Gastrocnemius medialis (tissue), 4 donors: ENCODE data around the gene RAB3D.

Source experiments
- POLR2A ChIP-seq, 2 donors: fragments of 450-650 bp; IDR thresholded peaks; one replicate each; pipeline ENCODE4 v1.6.1; 2017; ENCODE audit warnings: antibody characterized with exemption in 2 of 2, mild to moderate bottlenecking in 2 of 2, moderate library complexity in 2 of 2
- TF ChIP-seq, protein P1 (sequence below), 5 experiments: fragments of 450-650 bp in 3 of 5; fragments of 200-600 bp in 2 of 5; sonication (generic) in 2 of 5; IDR thresholded peaks in 4 of 5; conservative IDR thresholded peaks in 1 of 5; 1 replicate in 4 of 5; 2 replicates in 1 of 5; pipeline ENCODE4 v1.5.1; 2016 to 2019; ENCODE audit warnings: antibody characterized with exemption in 5 of 5, mild to moderate bottlenecking in 3 of 5, moderate library complexity in 3 of 5

DNA sequence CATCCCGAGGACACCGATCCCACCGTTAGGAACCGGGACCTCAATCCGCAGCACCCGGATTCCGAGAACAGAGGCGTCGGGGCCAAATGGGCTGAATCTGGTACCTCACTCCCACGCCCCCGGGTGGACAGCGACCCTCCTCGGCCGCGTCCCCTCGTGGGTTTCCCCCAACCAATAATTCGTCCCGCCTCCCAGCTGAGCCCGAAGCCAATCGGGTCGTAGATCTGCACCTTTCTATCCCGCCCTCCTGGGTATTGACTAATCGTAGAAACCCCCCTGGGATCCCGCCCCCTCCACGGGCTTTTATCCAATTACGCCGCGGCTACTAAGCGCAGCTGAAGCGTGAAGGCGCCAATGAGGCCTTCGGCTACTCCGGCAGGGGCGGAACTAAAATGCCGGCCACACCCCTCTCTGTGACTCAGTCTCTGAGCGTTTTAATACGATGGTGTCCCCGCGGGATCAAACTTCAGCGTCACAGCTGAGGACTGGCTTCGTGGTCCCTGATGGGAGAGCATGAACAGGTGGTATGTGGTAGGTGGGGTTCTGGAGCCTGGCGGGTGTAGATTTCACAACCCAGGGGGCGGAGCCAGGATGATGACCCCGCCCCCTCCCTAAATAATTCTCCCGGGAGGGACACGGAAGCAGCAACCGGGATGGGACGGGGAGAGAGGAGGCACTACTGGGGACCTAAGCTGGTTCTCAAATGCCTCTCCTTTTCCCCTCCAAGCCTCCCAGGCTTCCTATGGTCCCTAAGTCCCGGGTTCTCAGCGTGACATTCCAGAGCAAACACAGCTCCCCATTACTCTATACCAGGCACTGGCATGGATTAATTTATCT lies 6.9 kb upstream of the RAB3D start, which contains the start of the genes CCDC159 and TMEM205:
- peak; percentile 75 to 91 for TF ChIP-seq POLR2A (IDR thresholded peaks at IDR 0.05)
- TF ChIP-seq, protein P1, sequence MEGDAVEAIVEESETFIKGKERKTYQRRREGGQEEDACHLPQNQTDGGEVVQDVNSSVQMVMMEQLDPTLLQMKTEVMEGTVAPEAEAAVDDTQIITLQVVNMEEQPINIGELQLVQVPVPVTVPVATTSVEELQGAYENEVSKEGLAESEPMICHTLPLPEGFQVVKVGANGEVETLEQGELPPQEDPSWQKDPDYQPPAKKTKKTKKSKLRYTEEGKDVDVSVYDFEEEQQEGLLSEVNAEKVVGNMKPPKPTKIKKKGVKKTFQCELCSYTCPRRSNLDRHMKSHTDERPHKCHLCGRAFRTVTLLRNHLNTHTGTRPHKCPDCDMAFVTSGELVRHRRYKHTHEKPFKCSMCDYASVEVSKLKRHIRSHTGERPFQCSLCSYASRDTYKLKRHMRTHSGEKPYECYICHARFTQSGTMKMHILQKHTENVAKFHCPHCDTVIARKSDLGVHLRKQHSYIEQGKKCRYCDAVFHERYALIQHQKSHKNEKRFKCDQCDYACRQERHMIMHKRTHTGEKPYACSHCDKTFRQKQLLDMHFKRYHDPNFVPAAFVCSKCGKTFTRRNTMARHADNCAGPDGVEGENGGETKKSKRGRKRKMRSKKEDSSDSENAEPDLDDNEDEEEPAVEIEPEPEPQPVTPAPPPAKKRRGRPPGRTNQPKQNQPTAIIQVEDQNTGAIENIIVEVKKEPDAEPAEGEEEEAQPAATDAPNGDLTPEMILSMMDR (IDR thresholded peaks at IDR 0.05 in 4 of 5, conservative IDR thresholded peaks at IDR 0.05 in 1 of 5), result peak in 1 of 5 experiments; percentile 11
